C4-2B (cell line): Measurements from ENCODE around the gene POU2F1.

Experiments used
- H3K27ac ChIP-seq: fragments of 450-650 bp; 2 replicates; pipeline ENCODE4 v1.5.1; 2017
- CTCF ChIP-seq: fragments of 450-650 bp; conservative IDR thresholded peaks from 2 replicates; pipeline ENCODE4 v1.5.1; 2017; ENCODE audit warnings: mild to moderate bottlenecking
- ZFX ChIP-seq: fragments of 450-650 bp; IDR thresholded peaks from 2 replicates; pipeline ENCODE4 v1.6.1; 2017

The POU2F1 gene

GRCh38 chr1:167463875-167464575, 243.3 kb downstream of the POU2F1 start:
- no peak overlapping the region for H3K27ac ChIP-seq
- TF ChIP-seq ZFX, result no peak
- TF ChIP-seq CTCF, result no peak

- no peak for TF ChIP-seq ZFX
- TF ChIP-seq CTCF, result no peak
- H3K27ac ChIP-seq, result no peak overlapping the region
Observed at GRCh38 chr1:167465018-167465417, 244.3 kb downstream of the POU2F1 start.

- TF ChIP-seq CTCF (no peak), ZFX (no peak)
Observed at GRCh38 chr1:167465743-167466142, 245.1 kb downstream of the POU2F1 start.

GRCh38 chr1:167467126-167467710, 246.5 kb downstream of the POU2F1 start:
- TF ChIP-seq ZFX, result no peak
- no peak for TF ChIP-seq CTCF
- H3K27ac ChIP-seq, result no peak overlapping the region

More at GRCh38 chr1:167465743-167466142, 245.1 kb downstream of the POU2F1 start:
- H3K27ac ChIP-seq, result no peak overlapping the region

- TF ChIP-seq CTCF, result no peak
- no peak for TF ChIP-seq ZFX
- H3K27ac ChIP-seq, result no peak overlapping the region
Observed at GRCh38 chr1:167467752-167468151, 247.1 kb downstream of the POU2F1 start.

GRCh38 chr1:167469280-167469965, 248.7 kb downstream of the POU2F1 start:
- H3K27ac ChIP-seq, result no peak overlapping the region
- no peak for TF ChIP-seq CTCF
- no peak for TF ChIP-seq ZFX

- no peak overlapping the region for H3K27ac ChIP-seq
- TF ChIP-seq CTCF (no peak), ZFX (no peak)
Observed at GRCh38 chr1:167471568-167471967, 250.9 kb downstream of the POU2F1 start.
